ENCODE measurements around the gene KRTAP2-4.

Gene KRTAP2-4

DNA sequence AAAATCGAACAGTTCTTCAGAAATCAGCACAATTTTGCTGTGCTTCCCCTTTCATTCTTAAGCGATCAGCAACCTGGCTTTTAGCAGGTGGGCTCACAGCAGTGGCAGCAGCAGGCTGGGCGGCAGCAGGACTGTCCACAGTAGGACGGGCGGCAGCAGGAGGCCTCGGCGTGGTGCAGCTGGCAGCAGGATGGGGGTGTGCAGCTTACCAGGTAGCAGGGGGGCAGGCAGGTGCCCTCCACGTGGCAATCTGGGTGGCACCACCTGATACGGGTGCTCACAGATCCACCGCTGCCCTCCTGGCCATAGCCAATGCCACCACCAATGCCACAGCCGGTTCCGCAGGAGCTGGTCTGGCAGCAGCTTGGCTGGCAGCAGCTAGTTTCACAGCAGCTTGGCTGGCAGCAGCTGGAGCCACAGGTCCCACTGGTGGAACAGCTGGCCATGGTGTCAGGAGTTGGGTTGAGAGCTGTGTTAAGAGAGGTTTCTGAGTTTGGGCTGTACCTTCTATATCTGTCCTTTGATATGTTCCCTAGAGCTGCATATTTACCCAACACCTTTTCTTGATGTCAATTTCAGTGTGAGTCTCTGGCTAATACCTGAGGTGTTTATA lies 35.9 kb downstream of the KRTAP2-4 start, which contains the start of gene KRTAP1-4:
Gene KRTAP1-4, minus strand, starts transcription at position 563 of the 613 bp plus-strand sequence. Its CDS starts 117 bp downstream, at position 446.
- DNase-seq = no peak

DNA sequence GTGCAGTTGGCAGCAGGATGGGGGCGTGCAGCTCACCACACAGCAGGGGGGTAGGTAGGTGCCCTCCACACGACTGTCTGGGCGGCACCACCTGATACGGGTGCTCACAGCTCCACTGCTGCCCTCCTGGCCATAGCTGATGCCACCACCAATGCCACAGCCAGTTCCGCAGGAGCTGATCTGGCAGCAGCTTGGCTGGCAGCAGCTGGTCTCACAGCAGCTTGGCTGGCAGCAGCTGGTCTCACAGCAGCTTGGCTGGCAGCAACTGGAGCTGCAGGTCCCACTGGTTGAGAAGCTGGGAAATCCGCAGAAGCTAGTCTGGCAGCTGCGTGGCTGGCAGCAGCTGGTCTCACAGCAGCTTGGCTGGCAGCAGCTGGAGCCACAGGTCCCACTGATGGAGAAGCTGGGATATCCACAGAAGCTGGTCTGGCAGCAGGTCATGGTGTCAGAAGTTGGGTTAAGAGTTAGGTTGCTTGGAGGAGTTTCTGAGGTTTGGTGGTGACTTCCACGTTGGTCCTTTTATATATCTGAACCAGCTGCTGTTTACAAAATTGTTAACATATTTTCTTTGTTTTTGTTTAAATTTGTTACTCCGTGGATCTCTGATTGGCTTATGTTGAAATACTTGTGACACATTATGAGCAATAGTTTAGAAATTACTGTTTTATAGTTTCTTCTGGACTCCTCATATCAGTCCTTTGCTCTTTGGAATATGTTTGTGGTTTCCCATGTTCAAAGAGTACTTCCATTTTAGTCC lies 38.8 kb downstream of the KRTAP2-4 start, which contains the start of gene KRTAP1-5:
Gene KRTAP1-5, minus strand, starts transcription at position 494 of the 757 bp plus-strand sequence. Its CDS starts 53 bp downstream, at position 441.
- no peak for DNase-seq

DNA sequence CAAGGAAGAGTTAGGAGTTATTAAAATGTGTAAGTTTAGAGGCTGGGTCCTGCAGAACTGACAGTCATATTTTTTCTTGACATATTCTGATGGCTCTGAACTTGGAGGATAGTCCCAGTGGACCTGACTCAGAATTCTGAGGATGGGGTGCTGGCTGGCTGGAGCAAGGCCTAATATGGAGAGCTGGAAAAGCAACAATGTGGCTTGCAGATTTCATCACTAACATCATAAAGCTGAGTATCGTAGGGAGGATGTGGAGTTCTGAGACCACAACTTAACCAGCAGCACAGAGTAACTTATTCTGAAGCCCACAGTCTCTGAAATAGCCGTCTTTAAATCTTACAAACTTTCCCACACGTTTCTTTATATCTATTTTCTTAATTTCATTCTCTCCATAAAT lies 41.0 kb downstream of the KRTAP2-4 start:
- no peak for DNase-seq

DNA sequence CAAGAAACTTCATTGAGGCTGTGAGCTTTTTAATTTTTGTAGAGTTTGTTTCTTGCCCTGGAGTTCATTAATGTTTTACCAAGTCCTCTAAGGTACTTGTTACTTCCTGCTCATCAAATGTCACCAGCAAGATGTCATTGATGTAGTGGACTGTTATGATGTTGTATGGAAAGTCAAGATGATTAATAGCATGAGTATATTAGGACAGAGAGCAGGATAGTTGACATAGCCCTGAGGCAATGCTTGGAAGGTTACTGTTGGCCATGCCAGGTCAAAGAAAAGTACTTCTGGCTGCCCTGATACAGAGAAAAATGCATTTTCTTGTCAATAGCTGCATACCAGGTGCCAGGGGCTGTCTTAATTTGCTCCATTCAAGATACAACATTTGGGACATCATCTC lies 45.3 kb downstream of the KRTAP2-4 start:
- DNase-seq = no peak

DNA sequence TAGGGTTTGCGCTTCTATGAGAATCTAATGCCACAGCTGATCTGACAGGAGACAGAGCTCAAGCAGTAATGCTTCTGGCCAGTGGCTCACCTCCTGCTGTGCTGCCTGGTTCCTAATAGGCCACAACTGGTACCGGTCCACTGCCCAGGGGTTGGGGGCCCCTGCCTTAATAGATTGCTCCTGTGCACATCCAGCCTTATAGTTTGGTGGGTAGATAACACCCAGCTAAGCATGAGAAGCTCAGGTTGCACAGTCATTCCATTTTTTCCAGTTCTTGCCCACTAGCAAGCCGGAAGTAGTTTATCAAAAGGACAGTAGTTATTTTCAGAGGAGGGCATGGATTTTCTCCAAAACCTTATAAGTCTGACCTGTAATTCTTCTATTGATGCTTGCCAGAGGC lies 46.3 kb downstream of the KRTAP2-4 start:
- DNase-seq = no peak

DNA sequence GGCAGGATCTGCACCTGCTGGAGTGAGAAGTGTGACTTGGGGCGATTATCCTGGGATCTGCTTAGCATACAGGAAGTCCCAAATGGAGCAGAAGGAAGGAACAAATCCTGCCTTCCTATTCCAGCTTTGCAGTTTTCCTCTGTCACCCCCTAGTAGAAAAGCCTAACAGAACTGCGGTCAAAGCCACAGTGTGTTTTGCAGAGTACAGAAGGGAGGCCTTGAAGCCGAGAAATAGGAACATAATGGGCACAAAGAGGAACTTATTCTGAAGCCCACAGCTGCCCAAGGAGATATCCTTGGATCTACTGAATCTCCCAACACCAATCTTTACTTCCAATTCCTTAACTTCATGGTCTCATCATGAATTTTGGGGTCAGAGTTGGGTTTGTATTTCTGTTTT lies 47.1 kb downstream of the KRTAP2-4 start:
- DNase-seq = no peak

DNA sequence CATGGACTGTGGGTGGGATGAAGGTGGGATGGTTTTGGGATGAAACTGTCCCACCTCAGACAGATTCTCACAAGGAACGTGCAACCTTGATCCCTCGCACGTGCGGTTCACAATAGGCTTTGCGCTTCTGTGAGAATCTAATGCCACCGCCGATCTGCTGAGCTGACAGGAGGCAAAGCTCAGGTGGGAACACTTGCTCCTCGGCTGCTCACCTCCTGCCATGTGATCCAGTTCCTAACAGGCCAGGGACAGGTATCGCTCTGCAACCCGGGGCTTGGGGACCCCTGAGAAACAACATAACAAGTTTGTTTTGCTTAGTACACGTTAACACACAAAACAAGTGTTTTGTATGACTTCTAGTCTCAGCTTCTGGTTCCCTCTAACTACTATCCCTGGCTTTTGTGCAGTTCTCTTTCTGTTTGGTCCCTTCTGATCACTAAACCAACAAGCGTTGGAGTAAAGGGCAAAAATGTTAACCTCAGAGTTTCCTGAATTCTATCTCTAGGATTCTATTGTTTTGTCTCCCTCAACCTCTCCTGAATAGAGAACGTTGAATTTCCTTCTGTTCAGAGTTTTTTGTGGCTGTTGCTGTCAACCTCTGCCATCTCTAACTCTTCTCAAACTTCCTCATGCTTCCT lies 49.0 kb downstream of the KRTAP2-4 start:
- no peak for DNase-seq

DNA sequence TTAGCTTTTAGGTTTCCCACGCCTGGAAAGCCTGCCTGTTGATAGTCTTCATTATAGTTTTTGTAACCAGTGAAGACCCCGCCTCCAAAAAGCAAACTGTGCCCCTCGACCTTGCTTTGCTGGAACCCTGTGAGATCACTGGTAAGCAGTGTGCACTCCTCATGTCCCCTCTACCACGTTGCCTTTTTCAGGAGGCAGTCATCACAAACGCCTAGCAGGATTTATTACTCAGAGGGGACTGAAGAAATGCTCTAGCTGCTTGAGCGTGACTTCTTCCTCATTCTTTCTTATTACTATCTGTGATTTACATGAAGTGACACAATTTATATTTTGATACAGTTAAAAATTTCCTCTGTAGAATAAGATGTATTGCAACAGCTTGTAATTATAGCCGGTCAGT lies 50.2 kb downstream of the KRTAP2-4 start:
- no peak for DNase-seq
